Panc1 (cell line): Measurements from ENCODE around the gene UGT1A6. TPM values are rescaled to one million over a fixed set of nuclear protein-coding genes. Genes with fewer than 3 reads are reported as not detected.

Experiments used
- ATAC-seq: fragments of 200-7000 bp; cut with Tn5 transposase; 2 replicates; pipeline ENCODE4 v1.9.1; 2020; ENCODE audit warnings: mild to moderate bottlenecking, moderate library complexity
- BruUV-seq: library from RNA; stranded (reverse); fragments of 400-500 nt; replicated peaks from 2 replicates; lab custom pipeline; 2021; lab: Mats Ljungman, UMichigan
- CTCF ChIA-PET: fragments of 300-600 bp; sonication (Branson Sonifier 250); formaldehyde crosslinking; loops from one replicate; lab custom pipeline; 2022; ENCODE audit warnings: antibody characterized with exemption; lab: Charles Lee
- POLR2A ChIA-PET: fragments of 300-600 bp; sonication (Branson Sonifier 250); formaldehyde crosslinking; loops from one replicate; lab custom pipeline; 2022; ENCODE audit warnings: antibody characterized with exemption; lab: Charles Lee
- DNase-seq: peaks from one replicate; pipeline ENCODE4 v3.0.0-alpha.2; 2010; ENCODE audit warnings: low read depth, low spot score
- H3K27ac ChIP-seq: 2 replicates; pipeline ENCODE4 v1.5.1; 2011; ENCODE audit warnings: mild to moderate bottlenecking, low read length, inconsistent platforms
- H3K27me3 ChIP-seq: fragments of 200-500 bp; sonication (Bioruptor generic); 2 replicates; pipeline ENCODE4 v1.6.0; 2014; ENCODE audit warnings: low read length, inconsistent platforms; ENCODE audit not compliant: control insufficient read depth, insufficient read depth
- H3K36me3 ChIP-seq: fragments of 200-500 bp; sonication (Bioruptor generic); 2 replicates; pipeline ENCODE4 v1.5.1; 2014; ENCODE audit warnings: inconsistent platforms, mild to moderate bottlenecking, low read length, moderate library complexity; ENCODE audit not compliant: control insufficient read depth, insufficient read depth
- H3K4me1 ChIP-seq: 2 replicates; pipeline ENCODE4 v1.5.1; 2011; ENCODE audit warnings: inconsistent platforms, mild to moderate bottlenecking, low read length, moderate library complexity; ENCODE audit not compliant: control insufficient read depth, insufficient read depth
- H3K4me3 ChIP-seq, 2 experiments: 2 replicates each; pipeline ENCODE4 v1.5.1; 2011 to 2012; ENCODE audit warnings: low read depth in 2 of 2, low read length in 2 of 2, mild to moderate bottlenecking in 2 of 2, inconsistent platforms in 1 of 2, moderate library complexity in 1 of 2
- H3K9me3 ChIP-seq: fragments of 200-500 bp; sonication (Bioruptor generic); 2 replicates; pipeline ENCODE4 v1.5.1; 2014; ENCODE audit warnings: low read depth, mild to moderate bottlenecking, inconsistent platforms, low read length, moderate library complexity; ENCODE audit not compliant: control insufficient read depth, insufficient read depth
- POLR2AphosphoS5 ChIP-seq: IDR thresholded peaks from 2 replicates; pipeline ENCODE4 v1.6.1; 2012; ENCODE audit warnings: mild to moderate bottlenecking, low read depth, low read length, moderate library complexity
- SIN3A ChIP-seq: IDR thresholded peaks from 2 replicates; pipeline ENCODE4 v1.6.1; 2012; ENCODE audit warnings: low read depth, mild to moderate bottlenecking, low read length, moderate library complexity, borderline replicate concordance; ENCODE audit not compliant: insufficient read depth
- TCF7L2 ChIP-seq: IDR thresholded peaks from 2 replicates; pipeline ENCODE4 v1.6.1; 2011; ENCODE audit warnings: mild to moderate bottlenecking, low read depth, low read length, inconsistent platforms
- in situ Hi-C: cut with HindIII; loops from 2 replicates; pipeline ENCODE4 v1.10.0; 2016; ENCODE audit warnings: low sequenced_read_pairs, low pct_unique_long_range_greater_than_20kb
- intact Hi-C: fragments of 100-400 bp; cut with micrococcal nuclease; formaldehyde crosslinking; loops from one replicate; pipeline ENCODE4 v1.10.0; 2022; ENCODE audit not compliant: unreplicated experiment
- total RNA-seq: library from RNA; stranded (reverse); gene quantifications from one replicate; pipeline ENCODE4 v1.2.1, GENCODE V29; 2021; ENCODE audit not compliant: unreplicated experiment
- TF ChIP-seq, protein P1 (sequence below), 2 experiments: IDR thresholded peaks; 2 replicates each; pipeline ENCODE4 v1.6.1; 2011 to 2012; ENCODE audit warnings: low read depth in 2 of 2, control low read depth in 1 of 2, low read length in 1 of 2, mild to moderate bottlenecking in 1 of 2, moderate library complexity in 1 of 2; ENCODE audit not compliant: insufficient read depth in 1 of 2
- TF ChIP-seq, protein P2 (sequence below): fragments of 450-650 bp; IDR thresholded peaks from 2 replicates; pipeline ENCODE4 v1.5.1; 2017; ENCODE audit warnings: mild to moderate bottlenecking

UGT1A6 gene
- total RNA-seq, 1 experiment from 2014 or later, result not detected

DNA sequence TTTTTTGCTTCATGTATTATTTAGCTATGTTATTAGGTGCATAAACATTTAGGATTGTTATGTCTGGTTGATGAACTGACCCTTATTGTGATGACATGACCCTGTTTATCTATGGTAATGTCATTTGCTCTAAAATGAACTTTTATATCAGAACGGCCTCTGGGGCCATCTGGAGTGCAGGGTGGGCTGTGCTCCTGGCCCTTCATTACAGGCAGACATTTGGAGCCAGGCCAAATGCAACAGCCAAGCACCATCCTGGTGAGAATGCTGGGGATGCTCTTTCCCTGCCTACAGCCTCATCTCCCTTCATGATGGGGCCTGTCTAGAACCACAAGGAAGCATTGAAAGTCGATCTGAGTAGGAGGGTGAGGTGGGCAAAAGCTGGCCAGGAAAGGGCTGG lies 123.6 kb downstream of the UGT1A6 start:
- in situ Hi-C loops (no loop called here), intact Hi-C loops (no loop called here)
- no peak overlapping the region for H3K27ac ChIP-seq
- DNase-seq (no peak), ATAC-seq (no peak)
- no peaks in the 10 kb centered on the region for H3K4me1 ChIP-seq
- no peak overlapping the region for H3K4me3 ChIP-seq
- ChIA-PET POLR2A (interaction anchor here (0.6 kb wide), 1 partner anchor 306 kb away, joined by 4 read pairs; no protein-coding TSS in a partner anchor), CTCF (no interaction called here)
- H3K27me3 ChIP-seq, result no peaks in the 10 kb centered on the region
- no peaks in the 10 kb centered on the region for H3K36me3 ChIP-seq
- TF ChIP-seq SIN3A, result no peak
- TF ChIP-seq, protein P1, sequence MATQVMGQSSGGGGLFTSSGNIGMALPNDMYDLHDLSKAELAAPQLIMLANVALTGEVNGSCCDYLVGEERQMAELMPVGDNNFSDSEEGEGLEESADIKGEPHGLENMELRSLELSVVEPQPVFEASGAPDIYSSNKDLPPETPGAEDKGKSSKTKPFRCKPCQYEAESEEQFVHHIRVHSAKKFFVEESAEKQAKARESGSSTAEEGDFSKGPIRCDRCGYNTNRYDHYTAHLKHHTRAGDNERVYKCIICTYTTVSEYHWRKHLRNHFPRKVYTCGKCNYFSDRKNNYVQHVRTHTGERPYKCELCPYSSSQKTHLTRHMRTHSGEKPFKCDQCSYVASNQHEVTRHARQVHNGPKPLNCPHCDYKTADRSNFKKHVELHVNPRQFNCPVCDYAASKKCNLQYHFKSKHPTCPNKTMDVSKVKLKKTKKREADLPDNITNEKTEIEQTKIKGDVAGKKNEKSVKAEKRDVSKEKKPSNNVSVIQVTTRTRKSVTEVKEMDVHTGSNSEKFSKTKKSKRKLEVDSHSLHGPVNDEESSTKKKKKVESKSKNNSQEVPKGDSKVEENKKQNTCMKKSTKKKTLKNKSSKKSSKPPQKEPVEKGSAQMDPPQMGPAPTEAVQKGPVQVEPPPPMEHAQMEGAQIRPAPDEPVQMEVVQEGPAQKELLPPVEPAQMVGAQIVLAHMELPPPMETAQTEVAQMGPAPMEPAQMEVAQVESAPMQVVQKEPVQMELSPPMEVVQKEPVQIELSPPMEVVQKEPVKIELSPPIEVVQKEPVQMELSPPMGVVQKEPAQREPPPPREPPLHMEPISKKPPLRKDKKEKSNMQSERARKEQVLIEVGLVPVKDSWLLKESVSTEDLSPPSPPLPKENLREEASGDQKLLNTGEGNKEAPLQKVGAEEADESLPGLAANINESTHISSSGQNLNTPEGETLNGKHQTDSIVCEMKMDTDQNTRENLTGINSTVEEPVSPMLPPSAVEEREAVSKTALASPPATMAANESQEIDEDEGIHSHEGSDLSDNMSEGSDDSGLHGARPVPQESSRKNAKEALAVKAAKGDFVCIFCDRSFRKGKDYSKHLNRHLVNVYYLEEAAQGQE (IDR thresholded peaks at IDR 0.05; ENCODE audit: insufficient read depth in 1 of 2, low read depth in 2 of 2, low read length in 1 of 2), result no peak
- TF ChIP-seq TCF7L2, result no peak
- TF ChIP-seq, protein P2, sequence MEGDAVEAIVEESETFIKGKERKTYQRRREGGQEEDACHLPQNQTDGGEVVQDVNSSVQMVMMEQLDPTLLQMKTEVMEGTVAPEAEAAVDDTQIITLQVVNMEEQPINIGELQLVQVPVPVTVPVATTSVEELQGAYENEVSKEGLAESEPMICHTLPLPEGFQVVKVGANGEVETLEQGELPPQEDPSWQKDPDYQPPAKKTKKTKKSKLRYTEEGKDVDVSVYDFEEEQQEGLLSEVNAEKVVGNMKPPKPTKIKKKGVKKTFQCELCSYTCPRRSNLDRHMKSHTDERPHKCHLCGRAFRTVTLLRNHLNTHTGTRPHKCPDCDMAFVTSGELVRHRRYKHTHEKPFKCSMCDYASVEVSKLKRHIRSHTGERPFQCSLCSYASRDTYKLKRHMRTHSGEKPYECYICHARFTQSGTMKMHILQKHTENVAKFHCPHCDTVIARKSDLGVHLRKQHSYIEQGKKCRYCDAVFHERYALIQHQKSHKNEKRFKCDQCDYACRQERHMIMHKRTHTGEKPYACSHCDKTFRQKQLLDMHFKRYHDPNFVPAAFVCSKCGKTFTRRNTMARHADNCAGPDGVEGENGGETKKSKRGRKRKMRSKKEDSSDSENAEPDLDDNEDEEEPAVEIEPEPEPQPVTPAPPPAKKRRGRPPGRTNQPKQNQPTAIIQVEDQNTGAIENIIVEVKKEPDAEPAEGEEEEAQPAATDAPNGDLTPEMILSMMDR, result no peak
- no peak for TF ChIP-seq POLR2AphosphoS5
- no peaks in the 10 kb centered on the region for H3K9me3 ChIP-seq
- BruUV-seq, result no TSS peak

DNA sequence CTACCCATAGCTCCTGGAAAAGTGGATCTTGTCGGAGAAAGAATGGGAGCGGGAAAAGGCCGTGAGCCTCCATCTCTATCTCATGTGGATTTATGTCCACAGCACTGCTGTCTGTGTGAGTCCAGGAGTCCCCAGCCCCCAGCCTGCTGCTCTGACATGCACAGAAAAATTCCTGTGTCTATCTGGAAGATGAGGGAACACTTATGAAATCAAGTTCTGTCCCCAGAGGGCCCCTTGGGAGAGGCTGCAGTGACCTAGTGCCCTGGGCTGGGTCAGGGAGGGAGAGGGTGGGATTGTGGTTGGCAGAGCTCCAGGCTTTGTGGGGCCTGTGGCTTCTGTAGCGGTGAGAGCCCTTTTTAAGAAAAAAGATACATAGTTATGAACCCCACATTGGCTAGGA lies 124.1 kb downstream of the UGT1A6 start:
- in situ Hi-C loops (no loop called here), intact Hi-C loops (no loop called here)
- ATAC-seq, result no peak
- no peaks in the 10 kb centered on the region for H3K36me3 ChIP-seq
- no peaks in the 10 kb centered on the region for H3K9me3 ChIP-seq
- H3K27ac ChIP-seq, result no peak overlapping the region
- ChIA-PET POLR2A (no interaction called here), CTCF (no interaction called here)
- DNase-seq, result no peak
- TF ChIP-seq POLR2AphosphoS5 (no peak), SIN3A (no peak), TCF7L2 (no peak)
- TF ChIP-seq, protein P2, result no peak
- TF ChIP-seq, protein P1 (IDR thresholded peaks at IDR 0.05; ENCODE audit: insufficient read depth in 1 of 2, low read depth in 2 of 2, low read length in 1 of 2), result no peak
- no TSS peak for BruUV-seq
- H3K4me1 ChIP-seq, result no peaks in the 10 kb centered on the region
- no peak overlapping the region for H3K4me3 ChIP-seq
- no peaks in the 10 kb centered on the region for H3K27me3 ChIP-seq
